ENCODE data around the gene NEMP1.
"Not testable (repeated sequence)": the region's sequence is repeated elsewhere in the genome, so short reads cannot be mapped to it uniquely, and the experiment has no call there.

Gene NEMP1

DNA sequence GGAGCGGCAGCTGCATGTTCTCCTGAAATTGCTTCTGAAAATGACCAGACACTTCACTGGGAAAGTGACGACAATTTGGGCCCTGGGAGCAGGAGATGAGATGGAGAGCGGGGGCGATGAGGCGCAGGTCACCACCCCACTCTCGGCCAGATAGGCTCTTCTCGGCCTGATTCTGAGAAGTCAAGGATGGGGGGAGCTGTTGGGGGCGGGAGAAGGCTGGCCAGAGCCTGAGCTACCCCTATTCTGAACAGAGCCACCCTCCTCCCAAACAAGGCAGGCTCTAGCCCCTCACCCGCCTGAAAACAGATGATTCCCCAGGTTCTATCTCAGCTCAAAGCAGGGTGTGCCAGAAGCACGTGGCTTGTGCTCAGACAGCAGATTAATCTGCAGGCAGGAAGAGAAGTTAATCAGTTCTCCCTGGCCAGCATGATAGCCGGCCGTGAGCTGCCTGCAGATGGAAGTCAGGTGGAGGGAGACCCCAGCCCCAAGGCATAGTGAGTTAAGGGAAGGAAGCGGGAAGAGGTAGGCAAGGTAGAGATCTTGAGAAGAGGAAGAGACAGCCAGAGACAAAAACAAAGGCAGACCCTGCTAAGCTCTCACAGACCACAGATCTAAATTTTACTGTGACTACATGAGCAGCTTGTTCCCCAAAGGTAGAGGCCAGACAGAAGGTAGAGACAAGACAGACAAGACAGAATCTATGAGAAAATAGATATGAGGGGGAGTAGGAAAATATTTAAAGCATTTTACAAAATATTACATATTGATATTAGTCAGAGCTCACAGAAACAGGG is 51.4 kb downstream of the NEMP1 start:
- no peak for DNase-seq (ENCODE audit: low spot score)

DNA sequence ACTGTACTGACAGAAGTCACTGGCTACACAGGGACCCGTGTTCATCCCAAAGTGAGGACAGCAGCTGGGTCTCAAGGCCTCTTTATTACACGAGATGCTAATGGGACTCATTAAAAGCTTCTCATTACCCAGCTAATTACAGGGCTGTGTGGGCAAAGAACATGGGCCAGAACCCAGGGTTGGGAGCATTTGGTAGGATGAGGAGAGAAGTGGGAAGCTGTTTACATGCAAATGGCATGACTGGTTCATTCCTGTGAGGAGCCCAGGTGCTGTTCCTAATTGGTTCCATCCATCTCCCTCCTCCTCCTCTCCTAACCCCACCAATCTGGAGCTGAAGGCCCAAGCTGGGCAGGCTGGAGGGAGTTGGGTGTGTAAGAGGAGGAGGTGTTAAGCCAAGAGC is 53.4 kb downstream of the NEMP1 start:
- no peak for DNase-seq (ENCODE audit: low spot score)

DNA sequence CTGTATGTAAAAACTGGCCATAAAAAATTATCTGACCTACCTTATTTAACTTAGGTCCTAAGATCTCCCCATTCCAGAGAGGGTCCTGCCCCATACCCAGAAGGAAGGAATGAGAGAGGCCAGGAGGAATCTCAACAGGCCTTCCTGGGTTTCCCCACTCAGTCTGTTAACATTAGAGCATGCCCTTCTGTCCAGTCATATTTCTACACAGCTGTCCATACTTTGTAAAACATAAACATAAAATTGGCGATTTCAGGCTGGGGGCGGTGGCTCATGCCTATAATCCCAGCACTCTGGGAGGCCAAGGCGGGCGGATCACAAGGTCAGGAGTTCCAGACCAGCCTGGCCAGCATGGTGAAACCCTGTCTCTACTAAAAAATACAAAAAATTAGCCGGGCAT is 56.3 kb downstream of the NEMP1 start:
- not testable (repeated sequence) for DNase-seq (ENCODE audit: low spot score)

DNA sequence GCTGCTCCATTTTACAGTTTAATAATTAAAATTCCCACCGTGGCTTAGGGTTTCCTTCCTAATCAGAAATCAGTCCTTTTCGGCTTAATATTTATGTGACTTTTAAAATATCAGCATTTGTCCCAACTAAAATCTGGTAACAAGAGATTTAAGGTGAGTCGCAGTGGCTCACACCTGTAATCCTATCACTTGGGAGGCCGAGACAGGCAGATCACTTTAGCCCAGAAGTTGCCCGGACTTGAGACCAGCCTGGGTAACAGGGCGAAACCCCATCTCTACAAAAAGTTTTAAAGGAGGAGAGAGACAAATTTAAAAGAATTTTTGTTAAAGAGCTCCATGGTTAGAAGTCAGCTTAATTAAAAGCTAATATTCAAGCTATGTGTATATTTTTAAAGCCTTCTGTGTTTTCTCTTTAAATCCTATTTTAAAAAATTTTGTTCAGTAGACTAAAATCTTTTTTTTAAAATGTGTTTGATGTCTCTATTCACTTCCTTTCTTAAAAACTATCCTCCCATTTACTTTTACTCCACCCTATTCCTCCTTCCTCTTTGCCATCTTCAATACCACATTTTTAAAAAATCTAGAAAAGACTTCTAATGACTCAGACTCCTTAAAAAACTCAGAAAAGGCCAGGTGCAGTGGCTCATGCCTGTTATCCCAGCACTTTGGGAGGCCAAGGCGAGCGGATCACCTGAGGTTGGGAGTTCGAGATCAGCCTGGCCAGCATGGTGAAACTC is 58.4 kb downstream of the NEMP1 start:
- no peak for DNase-seq (ENCODE audit: low spot score)

DNA sequence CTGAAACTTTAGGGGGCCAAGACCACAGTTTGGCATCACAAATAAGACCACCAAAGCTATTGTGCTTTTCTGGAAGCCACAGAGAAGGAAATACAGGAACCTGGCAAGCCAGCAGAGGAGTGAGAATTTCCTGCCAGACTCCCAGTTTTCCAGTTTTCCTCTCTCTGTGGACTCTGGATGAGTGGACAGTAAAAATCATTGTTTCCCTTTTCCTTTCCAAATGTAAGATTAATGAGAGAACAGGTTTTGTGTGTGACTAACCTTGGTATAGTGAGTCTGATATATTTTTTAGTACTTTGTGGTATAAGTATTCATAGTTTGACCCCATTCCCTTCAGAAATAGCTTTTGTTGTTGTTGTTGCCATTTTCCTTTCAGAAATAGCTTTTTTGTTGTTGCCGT is 59.7 kb downstream of the NEMP1 start:
- no peak for DNase-seq (ENCODE audit: low spot score)

DNA sequence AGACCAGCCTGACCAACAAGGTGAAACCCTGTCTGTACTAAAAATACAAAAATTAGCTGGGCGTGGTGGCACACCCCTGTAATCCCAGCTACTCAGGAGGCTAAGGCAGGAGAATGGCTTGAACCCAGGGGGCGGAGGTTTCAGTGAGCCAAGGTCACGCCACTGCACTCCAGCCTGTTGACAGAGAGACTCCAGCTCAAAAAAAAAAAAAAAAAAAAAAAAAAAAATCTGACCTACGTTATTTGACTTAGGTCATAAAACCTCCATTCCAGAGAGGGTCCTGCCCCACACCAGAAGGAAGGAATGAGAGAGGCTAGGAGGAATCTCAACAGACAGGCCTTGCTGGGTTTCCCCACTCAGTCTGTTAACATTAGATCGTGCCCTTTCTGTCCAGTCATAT is 60.2 kb downstream of the NEMP1 start:
- not testable (repeated sequence) for DNase-seq (ENCODE audit: low spot score)

DNA sequence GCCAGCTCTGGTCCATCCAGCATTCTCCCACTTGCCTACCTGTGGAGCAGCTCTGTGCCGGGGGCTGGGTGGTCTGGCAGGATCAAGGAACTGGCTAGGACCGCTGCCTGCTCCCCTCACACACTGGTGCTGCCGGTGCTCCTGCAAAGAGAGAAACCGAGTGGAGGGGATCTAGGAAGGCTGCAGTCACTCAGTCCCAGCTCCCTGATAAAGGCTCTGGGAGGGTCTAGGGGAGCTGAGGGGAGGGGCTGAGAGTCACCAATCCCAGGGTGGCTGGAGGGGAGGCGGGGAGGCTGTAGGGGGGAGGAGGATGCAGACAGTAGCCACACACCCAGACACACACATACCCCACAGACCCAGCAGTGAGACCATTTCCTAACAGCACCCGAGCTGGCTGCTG is 62.2 kb downstream of the NEMP1 start, which contains the start of gene TAC3:
TSS of gene TAC3 (minus strand) at position 182 of the 400 bp plus-strand sequence. CDS start 732 bp downstream, outside the sequence.
- no peak for DNase-seq (ENCODE audit: low spot score)

DNA sequence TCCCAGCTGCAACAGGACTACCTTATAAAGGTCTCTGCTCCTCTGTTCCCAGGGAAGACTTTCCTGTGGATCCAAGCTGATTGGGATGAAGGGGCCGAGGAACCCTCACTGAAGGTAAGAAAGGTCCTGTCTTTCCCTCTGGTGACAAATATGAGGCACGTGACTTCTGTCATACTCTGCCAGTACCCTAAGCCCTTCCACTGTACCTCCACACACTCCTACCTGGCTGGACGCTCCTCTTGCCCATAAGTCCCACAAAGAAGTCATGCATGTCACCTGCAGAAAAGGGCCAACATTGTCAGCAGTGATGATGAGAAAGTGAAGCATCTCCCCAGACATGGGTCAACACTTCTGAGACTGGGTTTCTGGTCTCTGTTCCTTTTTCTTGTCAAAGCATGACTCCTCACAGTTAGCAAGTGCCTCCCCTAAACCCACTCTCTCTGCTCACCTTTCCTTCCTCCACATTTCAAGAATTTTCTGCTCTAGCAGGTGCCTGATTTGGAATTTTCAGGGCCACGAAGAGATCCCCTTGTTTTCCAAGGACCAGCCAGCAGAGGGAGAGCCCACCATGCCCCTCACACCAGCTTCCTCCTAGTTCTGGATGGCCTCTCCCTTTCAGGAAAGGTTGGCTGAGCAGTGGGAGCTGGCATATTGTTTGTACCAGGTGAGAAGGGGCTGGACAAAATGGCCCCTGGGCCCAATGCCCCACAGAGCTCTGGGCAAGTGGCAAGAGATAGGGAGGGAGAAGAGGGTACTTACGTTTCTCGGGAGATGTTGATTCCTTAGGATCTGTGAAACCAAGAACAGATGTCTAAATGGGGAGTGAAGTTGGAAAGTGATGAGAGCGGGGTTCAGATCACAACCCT is 65.8 kb downstream of the NEMP1 start:
- DNase-seq (ENCODE audit: low spot score): no peak

DNA sequence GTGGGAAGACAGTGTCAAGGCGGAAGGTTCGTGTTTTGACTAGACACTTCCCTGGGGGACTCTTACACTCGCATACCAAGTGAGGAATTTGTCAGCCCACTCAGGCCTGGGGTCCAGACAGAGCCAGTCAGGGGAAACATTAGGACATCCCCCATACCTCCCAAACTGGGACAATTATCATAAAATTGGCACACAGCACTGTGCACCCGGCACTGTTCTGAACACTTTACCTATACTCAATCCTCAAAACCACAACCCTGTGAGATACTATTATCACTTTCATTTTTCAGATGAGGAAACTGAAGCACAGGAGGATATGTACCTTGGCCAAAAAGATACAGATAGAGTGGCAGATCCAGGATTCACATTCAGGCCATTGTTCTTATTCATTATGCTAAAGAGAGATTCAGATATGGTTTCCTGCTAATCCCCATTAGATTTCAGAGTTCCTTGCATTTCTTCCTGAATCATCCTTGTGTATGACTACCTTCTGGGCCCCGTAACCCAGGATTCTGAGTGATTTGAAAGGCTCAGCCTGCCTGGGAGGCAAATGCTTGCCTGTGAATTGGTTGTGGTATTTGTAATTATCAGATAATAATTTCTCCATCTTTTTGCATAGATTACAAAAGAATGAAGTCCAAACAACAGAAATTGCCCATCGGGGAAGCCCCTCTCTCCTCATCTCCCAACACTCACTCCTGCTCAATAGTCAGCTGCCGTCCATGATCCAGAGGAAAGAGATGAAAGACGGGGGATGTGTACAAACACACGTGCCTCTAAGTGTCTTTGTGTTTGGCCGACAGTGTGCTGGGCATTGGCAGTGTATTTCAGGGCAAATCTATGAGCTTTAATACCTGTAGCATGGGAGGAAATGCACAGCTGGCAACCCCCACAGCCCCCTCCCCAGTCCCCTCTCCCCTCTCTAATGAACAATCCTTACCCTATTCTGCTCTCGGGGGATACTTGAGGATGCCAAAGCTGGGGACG is 66.9 kb downstream of the NEMP1 start:
- no peak for DNase-seq (ENCODE audit: low spot score)

DNA sequence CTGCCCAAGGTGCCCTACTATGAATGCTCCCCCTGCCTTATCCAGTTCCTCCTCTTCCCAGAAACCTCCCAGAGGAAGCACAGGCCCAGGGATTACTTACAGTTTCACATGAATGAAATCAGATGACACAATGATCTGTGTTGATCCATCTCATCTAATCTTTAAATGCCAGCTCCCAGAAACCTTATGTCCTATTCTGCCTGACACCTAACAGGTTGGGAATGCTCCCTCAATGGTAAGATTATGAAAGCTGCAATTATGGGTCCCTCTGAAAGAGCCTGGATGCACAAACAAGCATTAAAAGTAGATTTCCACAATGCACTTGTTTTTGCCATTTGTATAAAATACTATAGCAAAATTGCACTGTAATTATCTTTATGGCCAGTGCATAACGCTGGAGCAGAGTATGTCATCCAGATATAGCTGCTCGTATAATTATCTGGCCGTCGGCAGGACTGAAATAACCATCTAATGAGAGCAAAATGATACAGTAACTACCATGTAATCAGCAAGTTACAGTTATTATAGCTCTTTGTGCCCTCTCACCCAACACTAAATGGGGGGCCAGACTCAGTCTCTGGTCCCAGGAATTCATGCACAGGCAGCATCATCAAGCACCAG is 67.9 kb downstream of the NEMP1 start:
- DNase-seq (ENCODE audit: low spot score): no peak

DNA sequence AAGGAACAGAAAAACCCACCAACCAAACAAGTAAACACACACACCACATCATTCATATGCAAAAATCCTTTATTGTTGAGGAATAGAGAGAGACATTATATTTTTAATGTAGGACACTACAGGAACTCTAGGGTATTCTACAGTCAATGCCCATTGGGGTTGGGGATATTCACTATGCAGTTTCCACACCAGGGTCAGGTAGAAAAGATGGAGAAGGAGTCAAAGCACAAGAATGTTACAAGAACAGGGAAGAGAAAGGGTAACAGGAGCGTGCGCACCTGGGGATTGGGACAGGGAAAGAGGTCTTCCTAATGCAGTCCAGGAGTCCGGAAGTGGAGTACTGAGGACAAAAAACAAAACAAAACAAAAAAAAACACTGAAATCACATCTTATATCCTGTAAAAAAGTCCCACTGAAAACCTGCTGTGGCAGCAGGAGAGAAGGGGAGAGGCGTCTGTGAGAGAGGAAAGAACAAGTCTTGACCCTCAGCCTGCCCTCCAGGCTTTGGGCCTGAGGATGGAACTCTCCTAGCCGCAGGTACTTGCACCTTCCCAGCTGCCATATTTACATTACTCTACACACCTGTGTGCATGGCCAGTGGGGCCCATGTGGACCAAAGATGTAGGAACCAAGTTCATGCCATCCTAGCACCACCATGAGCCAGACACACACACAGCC is 68.5 kb downstream of the NEMP1 start:
- no peak for DNase-seq (ENCODE audit: low spot score)

DNA sequence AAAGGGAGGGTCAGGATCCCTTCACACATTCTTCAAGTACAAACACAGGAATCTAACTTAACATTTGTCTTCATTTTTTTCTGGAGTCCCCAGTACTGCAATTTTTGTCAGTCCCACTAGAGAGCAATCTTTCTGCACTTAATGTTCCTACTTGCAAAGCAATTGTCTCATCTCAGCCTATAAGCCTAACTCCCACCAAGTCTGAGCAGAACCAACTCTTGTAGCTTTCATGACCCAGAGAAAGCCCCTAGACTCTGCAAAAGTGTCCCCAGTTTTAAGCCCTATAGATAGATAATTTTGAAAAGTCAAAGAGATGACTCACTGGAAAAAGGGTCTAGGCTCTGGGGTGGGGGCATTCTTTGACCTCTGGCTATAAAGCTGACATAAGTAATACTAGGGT is 70.4 kb downstream of the NEMP1 start:
- DNase-seq (ENCODE audit: low spot score): peak; percentile 66

DNA sequence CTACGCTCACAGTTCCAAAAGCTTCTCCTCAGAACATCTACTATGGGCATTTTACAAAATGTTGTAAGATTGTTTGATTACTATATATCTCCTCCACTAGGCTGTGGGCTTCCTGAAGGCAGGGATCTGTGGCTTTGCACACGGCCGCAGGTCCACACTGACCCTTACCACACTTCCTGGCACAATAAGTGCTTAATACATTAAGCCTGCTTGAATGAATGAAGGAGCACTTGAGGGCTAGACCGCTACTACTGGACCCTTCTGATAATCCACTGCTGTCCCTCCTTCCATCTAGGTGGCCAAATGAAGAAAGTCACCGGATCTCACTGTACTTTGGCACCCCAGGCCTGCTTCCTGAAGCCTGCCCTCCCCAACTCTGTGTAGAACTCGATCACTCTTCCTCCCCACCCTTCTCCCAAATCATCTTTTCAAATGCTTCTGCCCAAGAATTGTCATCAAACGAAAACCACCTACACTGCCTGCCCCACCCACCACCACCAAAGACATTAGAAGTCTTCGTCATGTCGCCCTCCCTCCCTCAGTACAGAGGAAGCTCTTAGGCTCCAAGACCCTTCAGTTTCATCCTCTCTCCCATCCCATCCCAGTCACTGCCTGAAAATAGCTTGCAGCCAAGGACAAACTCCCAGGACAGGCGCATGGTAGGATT is 71.6 kb downstream of the NEMP1 start:
- DNase-seq (ENCODE audit: low spot score): no peak

DNA sequence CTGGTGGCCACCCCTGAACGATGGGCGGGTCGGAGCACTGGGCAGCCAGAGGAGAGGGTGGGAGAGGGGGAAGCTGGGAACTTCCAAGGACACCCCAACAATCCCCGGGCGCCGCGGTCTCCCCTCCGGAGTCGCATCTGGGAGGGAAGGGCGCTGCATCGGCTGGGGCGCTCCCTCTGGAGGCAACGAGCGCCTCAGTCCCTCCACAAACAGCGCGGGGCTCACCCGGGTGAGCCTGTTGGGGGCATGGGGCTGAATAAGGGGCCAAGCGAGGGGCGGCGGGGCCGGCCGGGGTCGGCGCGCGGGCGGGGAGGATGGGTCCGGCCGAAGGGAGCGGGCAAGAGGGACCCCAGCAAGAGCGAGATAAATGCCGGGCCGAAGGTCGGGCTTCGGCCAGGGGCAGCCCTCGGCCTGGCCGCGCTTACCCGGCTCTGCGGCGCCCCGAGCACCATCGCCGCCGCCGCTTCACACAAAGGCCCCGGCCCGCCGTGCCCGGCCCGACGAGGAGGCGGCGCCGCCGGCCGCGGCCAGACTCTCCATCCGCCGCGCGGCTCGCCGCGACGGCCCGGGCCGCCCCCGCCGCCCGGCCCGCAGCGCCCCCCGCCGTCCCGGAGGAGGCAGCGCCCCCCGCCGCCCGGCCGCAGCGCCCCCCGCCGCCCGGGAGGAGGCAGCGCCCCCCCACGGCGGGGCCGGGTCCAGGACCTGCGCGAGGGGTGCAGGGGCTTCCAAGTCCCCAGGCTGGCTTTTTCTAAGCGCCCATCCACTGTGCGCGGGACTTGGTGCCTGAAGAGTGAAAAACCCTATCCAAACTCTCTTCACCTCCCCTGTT is 72.4 kb downstream of the NEMP1 start, which contains the start of gene ZBTB39:
TSS of gene ZBTB39 (minus strand) at position 567 of the 829 bp plus-strand sequence. CDS start 1,629 bp downstream, outside the sequence.
- peak; percentile 98 for DNase-seq (ENCODE audit: low spot score)
